NCI-H524 (cell line): ENCODE data around the gene GRIFIN.
A peak's percentile ranks its signal among the peaks of the same experiment; 100 is the strongest.

Source experiments
- DNase-seq, 2 experiments: peaks; one replicate each; lab custom pipeline; 2025; lab: John Stamatoyannopoulos, UW

GRIFIN gene

GRCh38 chr7:2478399-2478785, 2.2 kb upstream of the GRIFIN start:
- DNase-seq, result no peak

- DNase-seq, result peak in 1 of 2 experiments; percentile 40
Observed at GRCh38 chr7:2477447-2478398, 1.5 kb upstream of the GRIFIN start.

GRCh38 chr7:2476776-2477446, 713 bp upstream of the GRIFIN start:
- DNase-seq, result no peak

GRCh38 chr7:2475678-2476015, 551 bp downstream of the GRIFIN start:
- no peak for DNase-seq

GRCh38 chr7:2474813-2475677, 1.2 kb downstream of the GRIFIN start:
- DNase-seq, result no peak

GRCh38 chr7:2474224-2474623, 2.0 kb downstream of the GRIFIN start:
- no peak for DNase-seq

- no peak for DNase-seq
Observed at GRCh38 chr7:2473496-2474180, 2.6 kb downstream of the GRIFIN start.

GRCh38 chr7:2472739-2473138, 3.5 kb downstream of the GRIFIN start:
- no peak for DNase-seq

GRCh38 chr7:2471396-2471795, 4.8 kb downstream of the GRIFIN start:
- peak; percentile 19 to 62 for DNase-seq

- DNase-seq, result no peak
Observed at GRCh38 chr7:2471022-2471329, 5.2 kb downstream of the GRIFIN start.

GRCh38 chr7:2470204-2471021, 5.8 kb downstream of the GRIFIN start:
- no peak for DNase-seq

- DNase-seq, result peak in 1 of 2 experiments; percentile 8
Observed at GRCh38 chr7:2469460-2470203, 6.6 kb downstream of the GRIFIN start.

GRCh38 chr7:2468227-2468626, 8.0 kb downstream of the GRIFIN start:
- no peak for DNase-seq

GRCh38 chr7:2466675-2467074, 9.5 kb downstream of the GRIFIN start:
- no peak for DNase-seq

GRCh38 chr7:2465928-2466327, 10.3 kb downstream of the GRIFIN start:
- no peak for DNase-seq

GRCh38 chr7:2462731-2463130, 13.5 kb downstream of the GRIFIN start:
- DNase-seq, result no peak

- DNase-seq, result no peak
Observed at GRCh38 chr7:2461268-2462026, 14.8 kb downstream of the GRIFIN start.

- DNase-seq, result no peak
Observed at GRCh38 chr7:2460641-2461040, 15.6 kb downstream of the GRIFIN start.

- DNase-seq, result no peak
Observed at GRCh38 chr7:2460188-2460587, 16.0 kb downstream of the GRIFIN start.

- no peak for DNase-seq
Observed at GRCh38 chr7:2459674-2460073, 16.5 kb downstream of the GRIFIN start.
